AG08396 (cell line): ENCODE results near the gene B3GNT2.
"Not testable (repeated sequence)": the region's sequence is repeated elsewhere in the genome, so short reads cannot be mapped to it uniquely, and the experiment has no call there.

Experiments used
- DNase-seq: peaks from one replicate; pipeline ENCODE4 v3.0.0; 2012; ENCODE audit warnings: low spot score, mixed read lengths

B3GNT2 gene

GRCh38 chr2:62185475-62186155 is 10.3 kb upstream of the B3GNT2 start:
- DNase-seq = no peak

GRCh38 chr2:62186156-62186905 is 9.6 kb upstream of the B3GNT2 start:
- DNase-seq = no peak

DNA sequence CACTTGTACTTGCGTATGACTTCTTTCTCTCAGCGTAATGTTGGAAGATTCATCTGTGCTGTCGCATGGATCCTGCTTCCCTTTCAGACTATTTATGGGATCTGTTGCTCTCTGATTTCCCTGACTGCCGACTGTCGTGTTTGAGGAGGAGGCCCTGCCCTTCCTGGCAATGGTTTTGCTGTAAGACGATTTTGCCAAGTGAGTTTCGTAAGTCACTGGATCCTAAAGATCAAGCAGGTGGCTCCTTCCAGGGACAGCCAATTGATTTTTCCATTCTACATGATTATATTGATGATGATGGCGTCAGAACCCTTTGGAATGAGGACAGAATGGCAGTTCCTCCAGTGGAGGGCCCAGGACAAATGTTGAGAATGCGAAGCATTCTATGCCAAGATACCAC is 8.7 kb upstream of the B3GNT2 start:
- DNase-seq = no peak

DNA sequence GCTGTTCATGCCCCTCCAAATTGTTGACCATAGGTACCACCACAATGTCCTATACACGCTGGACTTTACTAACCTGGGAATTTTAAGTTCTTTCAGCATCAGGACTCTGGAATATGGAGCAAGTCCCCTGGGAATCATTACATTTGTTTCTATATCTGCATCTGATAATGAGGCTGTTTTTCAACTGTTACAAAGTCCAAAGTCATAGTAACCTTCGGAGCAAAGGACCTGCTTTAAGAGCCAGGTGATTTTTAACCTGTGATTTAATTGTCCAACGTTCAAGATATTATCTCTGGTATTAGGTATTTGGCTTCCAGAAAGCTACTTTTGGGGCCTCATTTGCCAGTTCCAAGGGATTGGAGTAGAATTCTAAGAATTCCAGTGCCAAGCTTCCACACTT is 7.5 kb upstream of the B3GNT2 start:
- no peak for DNase-seq

- no peak for DNase-seq
Measured at GRCh38 chr2:62189196-62189595, 6.7 kb upstream of the B3GNT2 start.

- no peak for DNase-seq
Measured at GRCh38 chr2:62192811-62193210, 3.1 kb upstream of the B3GNT2 start.

GRCh38 chr2:62194558-62195420 is 1.1 kb upstream of the B3GNT2 start:
- DNase-seq = no peak

DNA sequence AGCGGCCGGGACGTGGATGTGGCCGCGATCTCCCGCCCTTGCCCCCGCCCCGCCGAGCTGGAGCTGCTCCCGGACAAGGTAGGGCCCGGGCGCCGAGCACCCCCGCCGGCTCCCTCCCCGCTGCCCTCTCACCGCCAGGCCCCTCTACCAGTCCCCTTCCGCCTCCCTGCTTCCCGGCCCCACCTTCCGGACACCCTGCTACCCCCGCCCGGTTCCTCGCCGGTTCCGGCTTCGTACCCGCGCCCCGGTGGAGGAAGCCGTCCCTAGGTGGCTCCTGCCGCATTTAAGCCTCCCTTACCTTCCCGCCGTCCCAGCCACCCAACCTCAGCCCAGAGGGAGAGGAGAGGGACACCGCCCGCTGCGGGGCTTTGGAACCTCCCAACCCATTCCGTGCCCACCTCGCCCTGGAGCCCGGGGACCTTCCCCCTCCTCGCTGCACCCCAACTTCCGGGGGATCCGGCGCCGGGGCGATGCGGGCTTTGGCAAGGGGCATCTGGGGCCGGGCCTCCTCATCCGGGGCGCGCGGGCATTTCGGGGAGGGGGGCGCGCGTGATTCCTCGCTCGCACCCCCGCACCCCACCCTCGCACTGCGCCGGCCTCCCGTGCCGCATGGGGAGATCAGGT is 475 bp downstream of the B3GNT2 start:
- no peak for DNase-seq

DNA sequence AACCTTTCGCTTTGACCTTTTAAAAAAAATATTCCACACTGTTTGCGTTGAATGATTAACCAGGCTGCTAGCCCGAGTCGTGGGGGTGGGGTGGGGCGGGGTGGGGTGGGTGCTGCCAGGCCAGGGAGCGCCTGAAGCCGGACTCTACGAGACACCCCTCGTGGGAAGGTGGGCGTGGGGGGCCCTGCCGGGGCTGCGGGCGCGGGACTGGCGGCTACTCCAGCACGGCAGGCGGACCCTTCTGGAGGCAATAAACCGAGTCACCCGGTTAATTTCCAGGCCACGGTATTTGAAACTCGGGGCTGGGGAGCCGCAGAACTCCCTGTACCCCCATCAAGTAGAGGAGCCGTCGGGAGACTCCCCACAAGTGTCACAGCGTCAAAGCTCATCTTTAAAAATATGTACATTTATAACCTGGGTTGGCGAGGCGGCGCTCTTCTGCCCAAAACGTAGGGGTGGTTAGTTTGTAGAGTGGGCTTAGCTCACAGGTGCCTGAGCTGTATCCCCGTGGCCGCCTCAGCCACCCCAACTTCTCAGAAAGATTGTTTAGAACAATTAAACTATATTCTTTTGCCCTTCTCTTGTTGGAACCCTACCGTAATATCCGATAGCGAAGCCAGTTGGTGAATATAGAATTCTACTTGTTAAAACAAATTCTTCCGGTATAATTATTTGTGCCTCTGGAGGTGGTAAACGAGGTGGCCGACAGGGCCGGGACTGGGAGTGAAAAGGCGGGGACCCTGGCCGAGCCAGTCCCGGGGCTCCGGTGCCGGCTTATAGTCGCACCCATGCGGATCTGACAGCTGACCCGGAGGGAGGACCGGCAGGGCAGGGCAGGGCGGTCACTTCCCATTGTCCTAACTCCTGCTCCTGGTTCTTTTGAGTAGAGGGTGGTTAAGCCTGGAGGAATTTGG is 1.4 kb downstream of the B3GNT2 start:
- peak; percentile 50 for DNase-seq

GRCh38 chr2:62197925-62198633 is 2.2 kb downstream of the B3GNT2 start:
- no peak for DNase-seq

DNA sequence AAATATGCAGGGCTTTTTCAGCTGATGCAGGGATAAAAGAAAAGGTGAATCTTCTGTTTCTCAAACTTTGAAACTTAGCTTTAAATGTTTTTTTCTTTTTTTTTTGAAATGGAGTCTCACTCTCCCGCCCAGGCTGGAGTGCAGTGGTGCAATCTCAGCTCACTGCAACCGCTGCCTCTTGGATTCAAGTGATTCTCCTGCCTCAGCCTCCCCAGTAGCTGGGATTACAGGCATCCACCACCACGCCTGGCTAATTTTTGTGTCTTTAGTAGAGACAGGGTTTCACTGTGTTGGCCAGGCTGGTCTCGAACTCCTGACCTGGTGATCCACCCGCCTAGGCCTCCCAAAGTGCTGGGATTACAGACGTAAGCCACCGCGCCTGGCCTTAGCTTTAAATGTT is 2.9 kb downstream of the B3GNT2 start:
- not testable (repeated sequence) for DNase-seq

DNA sequence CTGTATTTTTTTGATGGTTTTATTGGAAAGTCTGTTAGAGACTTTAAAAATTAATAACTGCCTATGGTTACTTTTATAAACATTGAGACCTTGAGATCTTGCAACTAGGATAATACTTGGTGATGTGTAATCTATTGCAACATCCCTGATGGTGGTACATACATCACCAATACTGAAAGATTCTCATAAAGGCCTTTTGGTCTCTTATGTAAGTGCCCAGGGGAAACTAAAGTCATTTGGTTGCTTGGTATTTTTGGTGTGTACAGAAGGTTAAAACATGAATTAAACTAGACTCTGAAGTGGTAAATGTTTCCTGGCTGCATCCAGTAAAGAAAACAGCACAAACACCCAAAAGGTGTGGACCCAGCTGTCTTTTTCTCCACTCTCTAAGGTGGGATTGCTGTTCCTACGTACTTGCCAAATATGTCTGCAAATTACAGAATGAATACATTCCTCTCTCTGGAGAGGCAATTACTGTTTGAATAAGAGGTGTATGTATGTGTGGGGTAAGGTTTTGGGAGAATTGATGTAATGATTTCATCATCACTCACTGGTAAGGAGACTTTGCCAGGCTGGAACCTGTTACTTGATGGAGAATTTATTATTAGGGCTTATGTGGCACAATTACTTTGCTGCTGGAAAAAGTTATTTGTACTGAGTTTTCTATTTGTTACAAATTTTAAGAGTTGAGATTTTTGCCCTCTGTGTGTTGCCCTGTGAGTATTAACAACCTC is 3.6 kb downstream of the B3GNT2 start:
- DNase-seq = no peak

- DNase-seq = no peak
Measured at GRCh38 chr2:62200291-62200841, 4.5 kb downstream of the B3GNT2 start.

DNA sequence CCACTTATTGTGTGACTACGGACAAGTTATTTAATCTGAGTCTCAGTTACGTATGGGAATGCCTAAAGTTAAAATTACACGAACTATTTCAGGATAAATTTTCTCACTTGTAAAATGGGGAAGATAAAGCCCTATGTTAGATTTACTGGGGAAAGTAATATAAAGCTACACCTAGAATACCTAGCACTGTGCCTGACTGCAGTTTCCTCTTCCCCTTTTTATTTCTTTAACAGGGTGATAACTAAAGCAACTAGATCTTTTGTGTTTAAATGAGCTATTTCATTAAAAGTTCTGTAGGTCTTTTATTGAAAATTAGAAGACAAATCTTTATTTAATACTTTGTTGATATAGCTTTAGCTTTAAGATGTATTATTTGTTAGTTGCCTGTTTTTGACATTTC is 5.0 kb downstream of the B3GNT2 start:
- no peak for DNase-seq

GRCh38 chr2:62201307-62201706 is 5.4 kb downstream of the B3GNT2 start:
- no peak for DNase-seq

DNA sequence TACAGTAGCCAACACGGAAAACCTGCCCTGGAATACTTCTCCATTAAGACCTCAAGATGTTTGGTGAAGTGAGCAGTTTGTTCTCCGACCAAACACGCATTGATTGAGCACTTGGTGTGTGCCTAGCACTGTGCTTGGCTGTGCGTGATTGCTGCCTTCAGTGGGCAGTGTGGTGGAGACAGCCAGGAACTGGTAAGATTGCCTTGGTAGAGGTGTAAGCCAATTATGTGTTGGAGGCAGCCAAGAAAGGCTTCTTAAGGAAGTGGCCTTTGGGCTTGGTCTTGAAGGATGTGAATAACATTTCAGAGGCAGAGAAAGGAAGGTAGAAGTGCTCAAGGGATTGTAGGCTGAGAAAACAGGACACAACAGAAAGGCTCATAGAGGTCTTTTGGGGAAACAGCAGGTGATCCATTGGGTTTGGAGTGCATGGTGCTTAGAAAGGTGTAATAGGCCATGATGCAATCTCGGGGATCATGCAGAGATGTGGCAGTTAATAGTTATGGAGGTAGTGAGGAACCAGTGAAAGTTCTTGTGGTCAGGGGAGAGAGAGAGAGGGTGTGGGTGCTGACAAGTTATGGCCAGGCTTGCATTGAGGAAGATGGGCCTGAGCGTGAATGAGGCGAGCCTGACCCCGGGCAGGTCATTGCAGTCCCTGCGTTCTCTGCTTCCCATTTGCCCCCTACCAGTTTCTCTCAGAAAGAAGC is 6.3 kb downstream of the B3GNT2 start:
- DNase-seq = no peak

DNA sequence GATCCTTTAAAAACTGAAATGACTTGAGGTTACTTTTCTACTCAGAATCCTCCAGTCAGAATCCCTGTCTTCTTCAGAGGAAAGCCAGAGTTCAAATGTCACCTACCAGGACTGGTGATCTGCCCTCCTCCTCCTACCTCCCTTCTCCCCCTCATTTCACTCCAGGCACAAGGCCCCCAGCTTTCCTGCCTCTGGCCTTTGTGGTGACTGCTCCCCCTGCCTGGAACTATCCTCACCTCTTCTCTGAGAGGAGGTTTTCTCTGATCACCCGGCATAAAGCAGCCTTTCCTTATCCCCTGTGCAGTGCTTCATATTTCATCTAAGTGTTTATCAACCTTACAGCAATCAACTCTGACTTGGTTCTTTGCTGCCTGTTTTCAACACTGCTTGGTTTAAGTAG is 6.8 kb downstream of the B3GNT2 start:
- DNase-seq = no peak

DNA sequence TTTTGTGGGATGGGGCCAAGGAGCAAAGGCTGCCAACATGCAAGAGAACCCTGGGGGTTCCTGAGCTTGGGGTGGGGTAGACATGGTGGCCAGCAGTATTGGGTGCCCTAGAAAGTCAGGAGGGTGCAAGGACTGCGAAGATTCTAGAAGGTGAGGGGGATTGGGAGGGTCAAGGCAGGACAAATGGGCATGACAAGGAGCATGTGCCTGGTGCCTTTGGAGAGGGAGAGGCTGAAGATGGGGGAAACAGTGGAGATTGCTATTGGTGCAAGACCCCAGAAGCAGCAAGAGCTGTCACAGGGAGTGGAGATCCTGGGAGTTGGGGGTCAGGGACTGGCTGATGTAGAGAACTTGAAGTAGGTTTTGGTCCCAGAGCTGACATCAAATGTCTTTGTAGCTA is 7.5 kb downstream of the B3GNT2 start:
- no peak for DNase-seq

GRCh38 chr2:62204998-62205496 is 9.1 kb downstream of the B3GNT2 start:
- no peak for DNase-seq
